ENCODE data around the gene TYSND1. TPM values are rescaled to one million over a fixed set of nuclear protein-coding genes. Genes with fewer than 3 reads are reported as not detected.

Gene TYSND1
- total RNA-seq, 1 experiment from 2014 or later, result 78.2 TPM

GRCh38 chr10:70191161-70191971, 44.9 kb upstream of the TYSND1 start:
- no peaks in the 10 kb centered on the region for H4K20me1 ChIP-seq (ENCODE audit: low read length)
- no peaks in the 10 kb centered on the region for H3F3A ChIP-seq (ENCODE audit: low read length, unreplicated experiment)
- no peak for ATAC-seq
- no peak overlapping the region for H2AFZ ChIP-seq (ENCODE audit: low read length)
- TF ChIP-seq, protein P1, sequence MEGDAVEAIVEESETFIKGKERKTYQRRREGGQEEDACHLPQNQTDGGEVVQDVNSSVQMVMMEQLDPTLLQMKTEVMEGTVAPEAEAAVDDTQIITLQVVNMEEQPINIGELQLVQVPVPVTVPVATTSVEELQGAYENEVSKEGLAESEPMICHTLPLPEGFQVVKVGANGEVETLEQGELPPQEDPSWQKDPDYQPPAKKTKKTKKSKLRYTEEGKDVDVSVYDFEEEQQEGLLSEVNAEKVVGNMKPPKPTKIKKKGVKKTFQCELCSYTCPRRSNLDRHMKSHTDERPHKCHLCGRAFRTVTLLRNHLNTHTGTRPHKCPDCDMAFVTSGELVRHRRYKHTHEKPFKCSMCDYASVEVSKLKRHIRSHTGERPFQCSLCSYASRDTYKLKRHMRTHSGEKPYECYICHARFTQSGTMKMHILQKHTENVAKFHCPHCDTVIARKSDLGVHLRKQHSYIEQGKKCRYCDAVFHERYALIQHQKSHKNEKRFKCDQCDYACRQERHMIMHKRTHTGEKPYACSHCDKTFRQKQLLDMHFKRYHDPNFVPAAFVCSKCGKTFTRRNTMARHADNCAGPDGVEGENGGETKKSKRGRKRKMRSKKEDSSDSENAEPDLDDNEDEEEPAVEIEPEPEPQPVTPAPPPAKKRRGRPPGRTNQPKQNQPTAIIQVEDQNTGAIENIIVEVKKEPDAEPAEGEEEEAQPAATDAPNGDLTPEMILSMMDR (conservative IDR thresholded peaks at IDR 0.05; ENCODE audit: low read depth, low read length), result no peak
- TF ChIP-seq EZH2phosphoT487 (IDR thresholded peaks at IDR 0.05; ENCODE audit: borderline replicate concordance, low read length), result no peak
- TF ChIP-seq EZH2 (IDR thresholded peaks at IDR 0.05; ENCODE audit: low read length, unreplicated experiment), result no peak
- no TSS peak for BruUV-seq (replicated peaks)
- no peaks in the 10 kb centered on the region for H3K79me2 ChIP-seq (ENCODE audit: low read length)
- DNase-seq, result no peak
- H3K4me2 ChIP-seq (ENCODE audit: low read length), result no peak overlapping the region
- no peaks in the 10 kb centered on the region for H3K9me3 ChIP-seq (ENCODE audit: low read length)
- H3K27ac ChIP-seq (ENCODE audit: low read length), result no peak overlapping the region
- ChIA-PET CTCF (interaction anchor here (0.6 to 1.5 kb wide), 3 partner anchors 45 to 346 kb away, joined by 4 to 9 read pairs (median 7); partner anchors contain the start of gene TYSND1), POLR2A (ENCODE audit: unreplicated experiment) (interaction anchor here (0.6 to 0.7 kb wide), 4 partner anchors 21 to 643 kb away, joined by 3 to 15 read pairs (median 6); partner anchors contain the start of gene SAR1A)
- intact Hi-C loops (cut with micrococcal nuclease), result no loop called here
- H3K27me3 ChIP-seq (ENCODE audit: low read length), result no peaks in the 10 kb centered on the region
- peaks cover 18% of the 10 kb centered on the region for H3K4me1 ChIP-seq (ENCODE audit: insufficient read depth, low read length)
- no peak overlapping the region for H3K9ac ChIP-seq (ENCODE audit: low read length)
- H3K36me3 ChIP-seq (ENCODE audit: low read depth, low read length), result no peaks in the 10 kb centered on the region
- no peaks in the 10 kb centered on the region for H3K9me2 ChIP-seq (replicated peaks; ENCODE audit: low read length)
- no peak overlapping the region for H3K4me3 ChIP-seq (ENCODE audit: low read length)

DNA sequence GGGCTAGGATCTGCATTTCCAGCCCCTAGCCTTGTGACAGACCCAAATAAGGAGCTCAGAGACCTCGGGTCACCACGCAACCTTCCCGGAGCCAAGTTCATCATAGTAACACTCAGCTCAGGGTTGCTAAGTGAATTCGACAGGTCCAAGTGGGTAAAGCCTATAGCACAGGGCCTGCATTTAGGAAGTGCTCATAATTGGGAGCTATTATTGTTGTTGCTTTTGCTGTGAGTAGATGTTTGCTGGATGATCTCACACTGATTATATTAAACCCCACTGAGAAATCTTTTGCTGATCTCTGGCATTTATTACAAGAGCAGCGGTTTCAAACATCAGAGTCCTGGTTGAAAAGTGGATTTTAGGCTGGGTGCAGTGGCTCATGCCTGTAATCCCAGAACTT, 44.1 kb upstream of the TYSND1 start:
- TF ChIP-seq EZH2 (IDR thresholded peaks at IDR 0.05; ENCODE audit: low read length, unreplicated experiment) (no peak), EZH2phosphoT487 (IDR thresholded peaks at IDR 0.05; ENCODE audit: borderline replicate concordance, low read length) (no peak)
- TF ChIP-seq, protein P1 (conservative IDR thresholded peaks at IDR 0.05; ENCODE audit: low read depth, low read length), result no peak
- no peaks in the 10 kb centered on the region for H3K9me2 ChIP-seq (replicated peaks; ENCODE audit: low read length)
- DNase-seq (no peak), ATAC-seq (no peak)
- H3K4me1 ChIP-seq (ENCODE audit: insufficient read depth, low read length), result peaks cover 18% of the 10 kb centered on the region
- no peaks in the 10 kb centered on the region for H3K9me3 ChIP-seq (ENCODE audit: low read length)
- H3K36me3 ChIP-seq (ENCODE audit: low read depth, low read length), result no peaks in the 10 kb centered on the region
- H2AFZ ChIP-seq (ENCODE audit: low read length), result no peak overlapping the region
- H3K4me2 ChIP-seq (ENCODE audit: low read length), result no peak overlapping the region
- H3K4me3 ChIP-seq (ENCODE audit: low read length), result no peak overlapping the region
- H4K20me1 ChIP-seq (ENCODE audit: low read length), result no peaks in the 10 kb centered on the region
- intact Hi-C loops (cut with micrococcal nuclease), result no loop called here
- no peak overlapping the region for H3K27ac ChIP-seq (ENCODE audit: low read length)
- no peak overlapping the region for H3K9ac ChIP-seq (ENCODE audit: low read length)
- no TSS peak for BruUV-seq (replicated peaks)
- H3F3A ChIP-seq (ENCODE audit: low read length, unreplicated experiment), result no peaks in the 10 kb centered on the region
- no peaks in the 10 kb centered on the region for H3K27me3 ChIP-seq (ENCODE audit: low read length)
- ChIA-PET POLR2A (ENCODE audit: unreplicated experiment) (interaction anchor here (0.6 to 0.7 kb wide), 2 partner anchors 213 to 644 kb away, joined by 5 to 7 read pairs; no protein-coding TSS in a partner anchor), CTCF (interaction anchor here (0.6 to 1.5 kb wide), 3 partner anchors 20 to 346 kb away, joined by 3 to 9 read pairs (median 4); partner anchors contain the start of genes SAR1A and TYSND1)
- H3K79me2 ChIP-seq (ENCODE audit: low read length), result no peaks in the 10 kb centered on the region

DNA sequence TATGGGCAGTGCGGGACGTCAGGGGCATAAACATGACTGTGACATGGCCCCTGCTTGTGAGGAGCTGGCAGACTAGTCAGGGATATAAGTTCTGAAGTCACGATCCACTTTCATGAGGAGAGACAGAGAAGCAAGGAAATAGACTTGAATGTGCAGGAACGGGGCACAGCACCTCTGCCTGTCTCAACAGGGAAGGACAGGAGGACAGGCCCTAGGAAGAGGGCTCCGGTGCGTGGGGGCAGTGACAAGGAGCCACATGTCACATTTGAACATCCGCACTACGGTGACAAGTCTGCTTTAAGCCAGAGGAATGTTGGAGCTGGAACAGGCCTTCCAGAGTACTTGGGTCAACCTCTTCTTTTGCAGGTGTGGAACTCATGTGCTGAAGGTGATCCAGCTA, 43.6 kb upstream of the TYSND1 start:
- H4K20me1 ChIP-seq (ENCODE audit: low read length), result no peaks in the 10 kb centered on the region
- no peaks in the 10 kb centered on the region for H3K36me3 ChIP-seq (ENCODE audit: low read depth, low read length)
- H3K79me2 ChIP-seq (ENCODE audit: low read length), result no peaks in the 10 kb centered on the region
- ChIA-PET CTCF (interaction anchor here (1.0 to 1.5 kb wide), 2 partner anchors 20 to 44 kb away, joined by 3 to 9 read pairs; partner anchors contain the start of genes SAR1A and TYSND1), POLR2A (ENCODE audit: unreplicated experiment) (no interaction called here)
- DNase-seq (no peak), ATAC-seq (no peak)
- no peaks in the 10 kb centered on the region for H3K27me3 ChIP-seq (ENCODE audit: low read length)
- H2AFZ ChIP-seq (ENCODE audit: low read length), result no peak overlapping the region
- H3K9me2 ChIP-seq (replicated peaks; ENCODE audit: low read length), result no peaks in the 10 kb centered on the region
- intact Hi-C loops (cut with micrococcal nuclease), result no loop called here
- H3K27ac ChIP-seq (ENCODE audit: low read length), result no peak overlapping the region
- H3K4me2 ChIP-seq (ENCODE audit: low read length), result no peak overlapping the region
- H3K9ac ChIP-seq (ENCODE audit: low read length), result no peak overlapping the region
- no TSS peak for BruUV-seq (replicated peaks)
- TF ChIP-seq EZH2phosphoT487 (IDR thresholded peaks at IDR 0.05; ENCODE audit: borderline replicate concordance, low read length), result no peak
- TF ChIP-seq, protein P1 (conservative IDR thresholded peaks at IDR 0.05; ENCODE audit: low read depth, low read length), result no peak
- H3K9me3 ChIP-seq (ENCODE audit: low read length), result no peaks in the 10 kb centered on the region
- H3F3A ChIP-seq (ENCODE audit: low read length, unreplicated experiment), result no peaks in the 10 kb centered on the region
- peaks cover 18% of the 10 kb centered on the region for H3K4me1 ChIP-seq (ENCODE audit: insufficient read depth, low read length)
- no peak overlapping the region for H3K4me3 ChIP-seq (ENCODE audit: low read length)

Data from PC-3 (cell line).